ENCODE results near the gene USP32.
"Not testable (repeated sequence)": the region's sequence is repeated elsewhere in the genome, so short reads cannot be mapped to it uniquely, and the experiment has no call there.

USP32 gene
- 52.9 to 75.4 (median 71.7) reads per million in 4 experiments for total RNA-seq

- peak; percentile 91 for DNase-seq
Measured at GRCh38 chr17:60392042-60392844, at the start of gene USP32. TSS of gene USP32 (minus strand) at chr17:60392133. CDS start at chr17:60391939, 194 bp downstream.

- DNase-seq = no peak
Measured at GRCh38 chr17:60439501-60439900, 47.6 kb upstream of the USP32 start.

GRCh38 chr17:60436676-60437075 lies 44.7 kb upstream of the USP32 start:
- no peak for DNase-seq

GRCh38 chr17:60435244-60436167 lies 43.6 kb upstream of the USP32 start:
- peak; percentile 31 for DNase-seq

- DNase-seq = not testable (repeated sequence)
Measured at GRCh38 chr17:60433021-60433997, 41.4 kb upstream of the USP32 start.

- not testable (repeated sequence) for DNase-seq
Measured at GRCh38 chr17:60430561-60430960, 38.6 kb upstream of the USP32 start.

GRCh38 chr17:60428491-60428890 lies 36.6 kb upstream of the USP32 start:
- not testable (repeated sequence) for DNase-seq

GRCh38 chr17:60426596-60426995 lies 34.7 kb upstream of the USP32 start:
- DNase-seq = no peak

- no peak for DNase-seq
Measured at GRCh38 chr17:60425626-60426025, 33.7 kb upstream of the USP32 start.

- no peak for DNase-seq
Measured at GRCh38 chr17:60423865-60424264, 31.9 kb upstream of the USP32 start.

- DNase-seq = no peak
Measured at GRCh38 chr17:60422162-60422665, 30.3 kb upstream of the USP32 start, which contains the start of gene CHCT1. TSS of gene CHCT1 (plus strand) at chr17:60422489. CDS start at chr17:60422593, 104 bp downstream.

- DNase-seq = peak; percentile 56
Measured at GRCh38 chr17:60421273-60422161, 29.6 kb upstream of the USP32 start.

GRCh38 chr17:60419875-60420274 lies 27.9 kb upstream of the USP32 start:
- not testable (repeated sequence) for DNase-seq

GRCh38 chr17:60419003-60419402 lies 27.1 kb upstream of the USP32 start:
- not testable (repeated sequence) for DNase-seq

GRCh38 chr17:60416368-60416925 lies 24.5 kb upstream of the USP32 start:
- no peak for DNase-seq

- no peak for DNase-seq
Measured at GRCh38 chr17:60415146-60415545, 23.2 kb upstream of the USP32 start.

GRCh38 chr17:60412701-60413100 lies 20.8 kb upstream of the USP32 start:
- DNase-seq = no peak

GRCh38 chr17:60410001-60410400 lies 18.1 kb upstream of the USP32 start:
- no peak for DNase-seq

- DNase-seq = no peak
Measured at GRCh38 chr17:60406887-60407286, 15.0 kb upstream of the USP32 start.

- no peak for DNase-seq
Measured at GRCh38 chr17:60403962-60404361, 12.0 kb upstream of the USP32 start.

- DNase-seq = no peak
Measured at GRCh38 chr17:60403523-60403810, 11.5 kb upstream of the USP32 start.
